ENCODE measurements around the gene NRXN3.

DNA sequence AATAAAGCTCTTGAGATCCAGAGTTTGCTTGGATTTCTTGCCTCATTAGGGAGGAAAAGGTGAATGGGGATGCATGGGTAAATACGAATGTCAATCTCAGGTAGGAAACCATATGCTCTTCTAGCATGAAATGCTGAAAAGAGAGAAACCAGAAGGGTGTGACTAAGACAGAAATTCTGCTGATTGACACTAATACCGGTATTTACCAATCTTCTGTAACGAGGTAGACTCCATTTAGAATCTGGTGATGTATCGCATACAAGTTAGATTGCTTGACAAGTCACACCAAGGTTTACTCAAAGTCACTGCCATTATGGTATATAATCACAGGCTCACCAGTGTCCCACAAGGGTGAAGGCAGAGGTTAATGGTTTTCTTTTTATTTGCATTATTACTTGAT is 337.9 kb downstream of the NRXN3 start:
- TF ChIP-seq REST (IDR thresholded peaks at IDR 0.05; ENCODE audit: insufficient read depth in 1 of 2, low read depth in 2 of 2, low read length in 1 of 2) = no peak
- TF ChIP-seq, protein P1, sequence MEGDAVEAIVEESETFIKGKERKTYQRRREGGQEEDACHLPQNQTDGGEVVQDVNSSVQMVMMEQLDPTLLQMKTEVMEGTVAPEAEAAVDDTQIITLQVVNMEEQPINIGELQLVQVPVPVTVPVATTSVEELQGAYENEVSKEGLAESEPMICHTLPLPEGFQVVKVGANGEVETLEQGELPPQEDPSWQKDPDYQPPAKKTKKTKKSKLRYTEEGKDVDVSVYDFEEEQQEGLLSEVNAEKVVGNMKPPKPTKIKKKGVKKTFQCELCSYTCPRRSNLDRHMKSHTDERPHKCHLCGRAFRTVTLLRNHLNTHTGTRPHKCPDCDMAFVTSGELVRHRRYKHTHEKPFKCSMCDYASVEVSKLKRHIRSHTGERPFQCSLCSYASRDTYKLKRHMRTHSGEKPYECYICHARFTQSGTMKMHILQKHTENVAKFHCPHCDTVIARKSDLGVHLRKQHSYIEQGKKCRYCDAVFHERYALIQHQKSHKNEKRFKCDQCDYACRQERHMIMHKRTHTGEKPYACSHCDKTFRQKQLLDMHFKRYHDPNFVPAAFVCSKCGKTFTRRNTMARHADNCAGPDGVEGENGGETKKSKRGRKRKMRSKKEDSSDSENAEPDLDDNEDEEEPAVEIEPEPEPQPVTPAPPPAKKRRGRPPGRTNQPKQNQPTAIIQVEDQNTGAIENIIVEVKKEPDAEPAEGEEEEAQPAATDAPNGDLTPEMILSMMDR (IDR thresholded peaks at IDR 0.05) = no peak

Data from Panc1 (cell line).